Measurements from ENCODE around the gene MTMR12.

DNA sequence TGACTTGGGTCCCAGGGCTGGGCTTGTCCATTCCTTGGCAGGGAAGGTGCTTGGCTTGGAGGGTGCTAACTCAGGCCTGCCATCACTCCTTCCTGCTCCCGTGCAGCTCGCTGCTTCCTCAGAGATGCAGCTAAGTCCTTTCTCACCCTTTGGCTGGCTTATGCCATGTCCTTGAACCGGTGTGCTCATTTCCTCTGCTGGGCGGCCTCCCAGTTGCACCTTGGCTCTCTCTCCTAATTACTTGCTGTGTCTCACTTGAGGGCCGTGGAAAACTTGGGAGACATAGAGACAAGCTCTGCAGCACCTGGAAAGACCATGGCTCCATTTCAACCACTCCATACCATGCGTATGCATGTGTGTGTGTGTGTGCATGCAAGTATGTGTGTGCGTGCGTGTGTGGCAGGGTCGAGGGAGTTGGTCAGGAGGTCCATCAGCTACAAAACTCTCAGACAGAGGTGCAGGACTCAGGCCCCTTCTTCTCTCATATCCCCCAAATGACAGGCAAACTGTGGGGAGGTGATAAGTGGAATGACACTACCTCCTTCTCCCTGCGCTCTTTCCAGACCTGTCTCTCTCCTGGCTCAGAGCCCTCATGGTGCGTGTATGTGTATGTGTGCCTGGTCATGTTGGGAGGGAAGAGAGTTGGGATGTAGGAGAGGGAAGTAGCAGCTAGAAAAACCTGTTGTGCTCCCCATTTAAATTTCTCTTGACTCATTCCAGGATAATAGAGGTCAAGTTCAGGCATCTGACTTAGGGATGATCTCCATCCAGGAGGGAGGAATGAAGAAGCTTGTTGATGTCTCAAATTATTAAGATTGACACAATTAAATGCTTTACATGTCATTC is 17.6 kb upstream of the MTMR12 start:
- TF ChIP-seq, protein P1, sequence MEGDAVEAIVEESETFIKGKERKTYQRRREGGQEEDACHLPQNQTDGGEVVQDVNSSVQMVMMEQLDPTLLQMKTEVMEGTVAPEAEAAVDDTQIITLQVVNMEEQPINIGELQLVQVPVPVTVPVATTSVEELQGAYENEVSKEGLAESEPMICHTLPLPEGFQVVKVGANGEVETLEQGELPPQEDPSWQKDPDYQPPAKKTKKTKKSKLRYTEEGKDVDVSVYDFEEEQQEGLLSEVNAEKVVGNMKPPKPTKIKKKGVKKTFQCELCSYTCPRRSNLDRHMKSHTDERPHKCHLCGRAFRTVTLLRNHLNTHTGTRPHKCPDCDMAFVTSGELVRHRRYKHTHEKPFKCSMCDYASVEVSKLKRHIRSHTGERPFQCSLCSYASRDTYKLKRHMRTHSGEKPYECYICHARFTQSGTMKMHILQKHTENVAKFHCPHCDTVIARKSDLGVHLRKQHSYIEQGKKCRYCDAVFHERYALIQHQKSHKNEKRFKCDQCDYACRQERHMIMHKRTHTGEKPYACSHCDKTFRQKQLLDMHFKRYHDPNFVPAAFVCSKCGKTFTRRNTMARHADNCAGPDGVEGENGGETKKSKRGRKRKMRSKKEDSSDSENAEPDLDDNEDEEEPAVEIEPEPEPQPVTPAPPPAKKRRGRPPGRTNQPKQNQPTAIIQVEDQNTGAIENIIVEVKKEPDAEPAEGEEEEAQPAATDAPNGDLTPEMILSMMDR (conservative IDR thresholded peaks at IDR 0.05; ENCODE audit: low read depth, low read length), result no peak
- TF ChIP-seq, protein P2, sequence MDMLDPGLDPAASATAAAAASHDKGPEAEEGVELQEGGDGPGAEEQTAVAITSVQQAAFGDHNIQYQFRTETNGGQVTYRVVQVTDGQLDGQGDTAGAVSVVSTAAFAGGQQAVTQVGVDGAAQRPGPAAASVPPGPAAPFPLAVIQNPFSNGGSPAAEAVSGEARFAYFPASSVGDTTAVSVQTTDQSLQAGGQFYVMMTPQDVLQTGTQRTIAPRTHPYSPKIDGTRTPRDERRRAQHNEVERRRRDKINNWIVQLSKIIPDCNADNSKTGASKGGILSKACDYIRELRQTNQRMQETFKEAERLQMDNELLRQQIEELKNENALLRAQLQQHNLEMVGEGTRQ (IDR thresholded peaks at IDR 0.05; ENCODE audit: low read depth, low read length), result no peak
- TF ChIP-seq RAD21 (IDR thresholded peaks at IDR 0.05; ENCODE audit: low read length) (no peak), CEBPB (IDR thresholded peaks at IDR 0.05; ENCODE audit: low read depth, low read length) (no peak), POLR2A (IDR thresholded peaks at IDR 0.05; ENCODE audit: low read depth, low read length) (no peak), SMC3 (IDR thresholded peaks at IDR 0.05; ENCODE audit: low read depth, low read length) (no peak)

Measured in IMR-90 (cell line).